ENCODE measurements around the gene PEAR1.

PEAR1 gene

DNA sequence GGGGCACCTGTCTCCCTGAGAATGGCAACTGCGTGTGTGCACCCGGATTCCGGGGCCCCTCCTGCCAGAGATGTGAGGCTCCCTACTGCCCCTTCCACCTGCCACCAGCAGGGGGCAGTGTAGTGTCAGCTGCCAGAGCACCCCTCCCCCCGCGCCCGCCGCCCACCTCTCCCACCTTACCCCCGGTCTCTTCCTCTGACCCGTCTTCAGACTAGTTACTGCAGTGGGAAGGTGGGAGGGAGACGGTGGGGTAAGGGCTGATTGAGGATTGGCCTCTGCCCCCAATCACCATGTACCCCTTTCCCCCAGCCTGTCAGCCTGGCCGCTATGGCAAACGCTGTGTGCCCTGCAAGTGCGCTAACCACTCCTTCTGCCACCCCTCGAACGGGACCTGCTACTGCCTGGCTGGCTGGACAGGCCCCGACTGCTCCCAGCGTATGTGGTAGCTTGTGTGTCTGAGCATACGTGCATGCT is 16.8 kb downstream of the PEAR1 start:
- no peak overlapping the region for H2AFZ ChIP-seq (ENCODE audit: low read depth, low read length)
- H3K4me1 ChIP-seq (ENCODE audit: insufficient read depth, low read length), result peaks cover 3% of the 10 kb centered on the region; the same call in 1 of the 2 replicates
- DNase-seq, result peak; percentile 66
- no peaks in the 10 kb centered on the region for H3K79me2 ChIP-seq (ENCODE audit: insufficient read depth, low read length)
- TF ChIP-seq CTCF (IDR thresholded peaks at IDR 0.05; ENCODE audit: borderline replicate concordance, extremely low read depth, low read length, poor library complexity, severe bottlenecking) (peak; percentile 83), EZH2 (IDR thresholded peaks at IDR 0.05; ENCODE audit: borderline replicate concordance, low read depth, low read length, severe bottlenecking) (no peak)
- H3K9me3 ChIP-seq (ENCODE audit: insufficient read depth, low read length, severe bottlenecking), result no peaks in the 10 kb centered on the region
- no peaks in the 10 kb centered on the region for H3K36me3 ChIP-seq (ENCODE audit: insufficient read depth, low read length)
- H4K20me1 ChIP-seq (ENCODE audit: insufficient read depth, low read length), result peaks cover 13% of the 10 kb centered on the region
- H3K27me3 ChIP-seq (ENCODE audit: insufficient read depth, low read length, poor library complexity), result no peaks in the 10 kb centered on the region
- no peak overlapping the region for H3K4me3 ChIP-seq (ENCODE audit: low read depth in 1 of 2, low read length in 2 of 2)
- H3K9ac ChIP-seq (ENCODE audit: low read depth, low read length), result no peak overlapping the region
- H3K27ac ChIP-seq (ENCODE audit: low read length), result no peak overlapping the region
- H3K4me2 ChIP-seq (ENCODE audit: insufficient read depth, low read length), result no peak overlapping the region
- peak; percentile 81 for ATAC-seq (ENCODE audit: insufficient read depth, low read depth)

GRCh38 chr1:156911577-156912298 is 18.2 kb downstream of the PEAR1 start:
- H3K4me1 ChIP-seq (ENCODE audit: insufficient read depth, low read length), result peaks cover 3% of the 10 kb centered on the region; the same call in 1 of the 2 replicates
- H3K79me2 ChIP-seq (ENCODE audit: insufficient read depth, low read length), result no peaks in the 10 kb centered on the region
- H3K4me3 ChIP-seq (ENCODE audit: low read depth in 1 of 2, low read length in 2 of 2), result no peak overlapping the region
- no peak overlapping the region for H2AFZ ChIP-seq (ENCODE audit: low read depth, low read length)
- no peak overlapping the region for H3K9ac ChIP-seq (ENCODE audit: low read depth, low read length)
- no peaks in the 10 kb centered on the region for H3K27me3 ChIP-seq (ENCODE audit: insufficient read depth, low read length, poor library complexity)
- no peak for TF ChIP-seq CTCF (IDR thresholded peaks at IDR 0.05; ENCODE audit: borderline replicate concordance, extremely low read depth, low read length, poor library complexity, severe bottlenecking)
- TF ChIP-seq EZH2 (IDR thresholded peaks at IDR 0.05; ENCODE audit: borderline replicate concordance, low read depth, low read length, severe bottlenecking), result no peak
- H3K36me3 ChIP-seq (ENCODE audit: insufficient read depth, low read length), result no peaks in the 10 kb centered on the region
- DNase-seq (no peak), ATAC-seq (ENCODE audit: insufficient read depth, low read depth) (no peak)
- H3K27ac ChIP-seq (ENCODE audit: low read length), result no peak overlapping the region
- H4K20me1 ChIP-seq (ENCODE audit: insufficient read depth, low read length), result peaks cover 13% of the 10 kb centered on the region
- no peaks in the 10 kb centered on the region for H3K9me3 ChIP-seq (ENCODE audit: insufficient read depth, low read length, severe bottlenecking)
- H3K4me2 ChIP-seq (ENCODE audit: insufficient read depth, low read length), result no peak overlapping the region

GRCh38 chr1:156912310-156912709 is 18.8 kb downstream of the PEAR1 start:
- no peaks in the 10 kb centered on the region for H3K9me3 ChIP-seq (ENCODE audit: insufficient read depth, low read length, severe bottlenecking)
- TF ChIP-seq CTCF (IDR thresholded peaks at IDR 0.05; ENCODE audit: borderline replicate concordance, extremely low read depth, low read length, poor library complexity, severe bottlenecking) (no peak), EZH2 (IDR thresholded peaks at IDR 0.05; ENCODE audit: borderline replicate concordance, low read depth, low read length, severe bottlenecking) (no peak)
- no peaks in the 10 kb centered on the region for H3K79me2 ChIP-seq (ENCODE audit: insufficient read depth, low read length)
- H3K4me1 ChIP-seq (ENCODE audit: insufficient read depth, low read length), result peaks cover 3% of the 10 kb centered on the region; the same call in 1 of the 2 replicates
- H3K9ac ChIP-seq (ENCODE audit: low read depth, low read length), result no peak overlapping the region
- DNase-seq (no peak), ATAC-seq (ENCODE audit: insufficient read depth, low read depth) (no peak)
- H3K36me3 ChIP-seq (ENCODE audit: insufficient read depth, low read length), result no peaks in the 10 kb centered on the region
- no peak overlapping the region for H3K27ac ChIP-seq (ENCODE audit: low read length)
- H3K27me3 ChIP-seq (ENCODE audit: insufficient read depth, low read length, poor library complexity), result no peaks in the 10 kb centered on the region
- H2AFZ ChIP-seq (ENCODE audit: low read depth, low read length), result no peak overlapping the region
- H4K20me1 ChIP-seq (ENCODE audit: insufficient read depth, low read length), result peaks cover 13% of the 10 kb centered on the region
- H3K4me3 ChIP-seq (ENCODE audit: low read depth in 1 of 2, low read length in 2 of 2), result no peak overlapping the region
- H3K4me2 ChIP-seq (ENCODE audit: insufficient read depth, low read length), result no peak overlapping the region
